ENCODE measurements around the gene FOXA1.

The FOXA1 gene

DNA sequence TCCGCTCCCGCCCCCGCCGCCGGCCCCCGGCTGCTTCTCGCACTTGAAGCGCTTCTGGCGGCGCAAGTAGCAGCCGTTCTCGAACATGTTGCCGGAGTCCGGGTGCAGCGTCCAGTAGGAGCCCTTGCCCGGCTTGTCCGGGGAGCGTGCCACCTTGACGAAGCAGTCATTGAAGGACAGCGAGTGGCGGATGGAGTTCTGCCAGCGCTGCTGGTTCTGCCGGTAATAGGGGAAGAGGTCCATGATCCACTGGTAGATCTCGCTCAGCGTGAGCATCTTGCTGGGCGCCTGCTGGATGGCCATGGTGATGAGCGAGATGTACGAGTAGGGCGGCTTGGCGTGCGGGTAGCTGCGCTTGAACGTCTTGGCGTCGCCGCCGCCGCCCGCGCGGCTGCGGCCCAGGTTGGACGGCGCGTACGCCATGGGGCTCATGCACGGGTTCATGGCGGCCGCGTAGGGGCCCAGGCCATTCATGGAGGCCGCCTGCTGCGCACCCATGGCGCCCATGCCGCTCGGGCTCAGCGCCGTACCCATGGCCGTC, 3.0 kb downstream of the FOXA1 start:
- in situ Hi-C loops (cut with HindIII; ENCODE audit: low pct_unique_long_range_greater_than_20kb, low sequenced_read_pairs) = no loop called here
- TF ChIP-seq JUND (IDR thresholded peaks at IDR 0.05; ENCODE audit: low read depth) = peak; percentile 31; the same call in 1 of the 2 replicates
- peak in 1 of 2 experiments; percentile 89 for DNase-seq (ENCODE audit: low read depth in 1 of 2, low spot score in 1 of 2)

DNA sequence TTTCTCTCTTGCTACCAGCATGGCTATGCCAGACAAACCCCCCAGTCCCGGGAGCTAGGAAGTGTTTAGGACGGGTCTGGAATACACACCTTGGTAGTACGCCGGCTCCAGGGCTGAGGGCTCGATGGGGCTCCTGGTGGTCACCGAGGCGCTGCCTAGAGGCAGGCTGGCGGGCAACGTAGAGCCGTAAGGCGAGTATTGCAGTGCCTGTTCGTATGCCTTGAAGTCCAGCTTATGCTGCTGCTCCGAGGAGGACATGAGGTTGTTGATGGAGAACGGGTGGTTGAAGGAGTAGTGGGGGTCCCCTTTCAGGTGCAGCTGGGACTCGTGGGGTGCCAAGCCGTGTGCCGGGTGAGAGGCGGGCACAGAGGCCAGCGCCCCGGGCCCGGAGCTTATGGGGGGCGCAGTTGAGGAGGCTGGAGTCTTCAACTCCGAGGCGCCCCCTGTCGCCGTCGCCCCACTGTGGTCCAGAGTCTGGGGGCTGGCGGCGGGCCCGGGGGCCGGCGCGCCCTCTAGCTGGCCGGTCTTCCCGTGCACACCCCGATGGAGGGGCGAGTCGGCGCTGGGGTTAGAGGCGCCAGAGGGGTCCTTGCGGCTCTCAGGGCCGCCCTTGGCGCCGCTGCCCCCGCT, 3.6 kb downstream of the FOXA1 start:
- no peak for TF ChIP-seq JUND (IDR thresholded peaks at IDR 0.05; ENCODE audit: low read depth)
- DNase-seq (ENCODE audit: low read depth in 1 of 2, low spot score in 1 of 2) = peak in 1 of 2 experiments; percentile 87
- in situ Hi-C loops (cut with HindIII; ENCODE audit: low pct_unique_long_range_greater_than_20kb, low sequenced_read_pairs) = no loop called here

DNA sequence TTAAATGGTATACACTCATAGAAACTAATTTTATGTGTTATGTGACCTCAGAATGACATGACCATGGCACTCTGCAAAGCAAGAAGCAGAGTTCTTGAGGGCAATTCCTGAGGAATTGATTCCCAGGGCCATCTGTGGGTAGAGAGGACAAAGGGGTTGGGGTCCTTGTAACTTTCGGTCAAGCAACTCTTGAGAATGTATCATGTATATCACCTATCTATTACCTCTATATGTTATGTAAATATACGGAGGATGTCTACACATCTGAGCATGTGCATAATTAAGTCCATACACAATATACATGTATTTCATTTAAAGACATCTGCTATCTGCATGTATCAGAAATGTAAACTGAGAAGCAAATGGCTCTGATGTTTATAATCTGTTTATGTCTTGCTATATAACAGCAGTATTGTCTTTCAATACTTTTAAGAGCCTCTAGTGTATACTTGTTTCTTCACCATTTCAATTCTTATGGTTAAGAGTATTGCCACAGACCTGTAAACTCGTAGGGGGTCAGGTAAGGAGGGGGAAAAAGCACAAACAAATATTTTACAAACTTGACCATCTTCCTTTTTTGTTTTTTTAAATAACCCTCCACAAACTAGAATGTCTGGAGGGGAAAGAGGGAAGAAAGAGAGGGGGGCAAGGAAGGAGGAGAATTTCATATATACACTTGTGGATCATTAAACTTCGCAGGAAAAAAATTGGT, 4.5 kb downstream of the FOXA1 start:
- TF ChIP-seq JUND (IDR thresholded peaks at IDR 0.05; ENCODE audit: low read depth) = no peak
- in situ Hi-C loops (cut with HindIII; ENCODE audit: low pct_unique_long_range_greater_than_20kb, low sequenced_read_pairs) = no loop called here

DNA sequence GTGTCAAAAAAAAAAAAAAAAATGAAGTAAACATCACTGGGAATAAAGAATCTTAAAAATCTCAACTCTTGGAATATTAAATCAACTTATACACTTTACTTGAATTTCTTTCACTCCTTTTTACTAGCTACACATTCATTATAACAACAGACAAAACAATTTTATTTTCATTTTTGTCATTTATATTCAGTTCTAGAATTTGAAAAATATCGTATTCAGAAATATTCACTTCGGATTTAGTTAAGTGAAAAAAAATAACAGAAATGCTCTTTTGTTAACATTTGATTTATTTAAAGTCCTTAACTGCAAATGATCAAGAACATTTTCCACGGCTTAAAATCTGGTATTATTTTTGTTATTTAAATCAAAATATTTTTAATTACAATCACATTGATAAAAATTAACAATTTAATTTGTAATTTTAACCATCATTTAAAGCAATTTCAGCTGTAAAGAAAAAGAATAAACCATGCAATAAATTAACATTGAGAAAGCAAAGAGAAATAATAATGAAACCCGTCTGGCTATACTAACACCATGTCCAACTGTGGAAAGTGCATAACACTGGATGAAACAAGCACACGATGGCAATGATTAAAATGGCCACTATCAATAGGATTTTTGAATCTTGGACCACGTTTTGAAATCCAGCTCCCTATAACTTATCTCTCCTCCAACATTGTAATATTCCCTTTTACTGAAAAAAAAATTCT, 5.2 kb downstream of the FOXA1 start:
- in situ Hi-C loops (cut with HindIII; ENCODE audit: low pct_unique_long_range_greater_than_20kb, low sequenced_read_pairs) = no loop called here
- peak; percentile 1; the same call in 1 of the 2 replicates for TF ChIP-seq JUND (IDR thresholded peaks at IDR 0.05; ENCODE audit: low read depth)
- peak in 1 of 2 experiments; percentile 73 for DNase-seq (ENCODE audit: low read depth in 1 of 2, low spot score in 1 of 2)

More for the DNA sequence above, 4.5 kb downstream of the FOXA1 start:
- DNase-seq (ENCODE audit: low read depth in 1 of 2, low spot score in 1 of 2) = peak in 1 of 2 experiments; percentile 74

DNA sequence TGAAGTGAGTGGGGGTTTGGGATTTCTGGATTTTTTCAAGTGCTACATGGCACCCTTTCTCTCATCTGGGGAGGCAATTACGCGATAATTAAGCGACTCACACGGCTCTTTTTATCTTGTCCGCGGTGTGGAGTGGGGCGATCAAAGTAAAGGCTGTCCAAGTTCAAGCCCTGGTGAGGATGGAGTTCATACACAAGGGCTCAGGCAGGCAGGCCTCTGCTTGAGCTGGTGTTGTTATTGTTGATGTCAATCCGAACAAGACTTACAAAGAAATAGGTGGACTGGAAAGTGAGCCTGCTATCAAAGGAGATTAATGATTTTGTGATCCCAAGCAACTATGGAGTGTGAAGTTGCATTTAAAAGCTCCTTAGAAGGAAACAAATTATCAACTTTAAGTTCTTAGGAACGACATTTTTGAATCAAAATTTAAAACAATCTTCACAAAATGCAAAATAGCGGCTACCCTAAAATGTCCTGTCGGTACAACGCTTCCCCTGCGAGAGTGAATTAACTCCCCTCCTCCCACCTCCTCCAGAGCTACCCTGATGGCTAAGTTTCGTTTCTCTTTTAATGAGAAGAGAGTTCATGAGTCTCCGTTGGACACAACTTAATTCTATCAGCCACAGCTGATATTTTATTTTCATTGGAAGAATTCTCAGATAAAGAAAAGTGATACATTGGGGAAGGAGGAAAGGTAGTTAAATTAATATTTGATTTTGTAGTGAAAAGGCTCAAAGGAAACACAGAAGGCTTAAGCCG, 5.9 kb downstream of the FOXA1 start:
- in situ Hi-C loops (cut with HindIII; ENCODE audit: low pct_unique_long_range_greater_than_20kb, low sequenced_read_pairs) = no loop called here
- DNase-seq (ENCODE audit: low read depth in 1 of 2, low spot score in 1 of 2) = peak in 1 of 2 experiments; percentile 85
- peak; percentile 18 for TF ChIP-seq JUND (IDR thresholded peaks at IDR 0.05; ENCODE audit: low read depth)

DNA sequence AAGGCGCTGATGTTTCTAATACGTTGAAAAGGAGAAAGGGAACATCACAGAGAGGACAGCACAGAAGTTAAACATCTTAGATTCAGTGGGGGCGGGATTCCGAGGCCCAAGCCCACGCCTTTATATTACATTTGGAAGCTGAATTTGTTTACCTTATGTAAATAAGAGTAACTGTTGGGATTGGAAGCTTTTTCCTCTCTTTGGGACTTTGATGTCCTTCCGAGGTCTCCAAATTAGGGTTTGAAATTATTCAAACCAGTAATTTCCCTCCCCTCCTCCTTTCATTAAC, 6.4 kb downstream of the FOXA1 start:
- in situ Hi-C loops (cut with HindIII; ENCODE audit: low pct_unique_long_range_greater_than_20kb, low sequenced_read_pairs) = no loop called here
- peak; percentile 73; the same call in 1 of the 2 replicates for TF ChIP-seq JUND (IDR thresholded peaks at IDR 0.05; ENCODE audit: low read depth)
- DNase-seq (ENCODE audit: low read depth in 1 of 2, low spot score in 1 of 2) = peak in 1 of 2 experiments; percentile 93

DNA sequence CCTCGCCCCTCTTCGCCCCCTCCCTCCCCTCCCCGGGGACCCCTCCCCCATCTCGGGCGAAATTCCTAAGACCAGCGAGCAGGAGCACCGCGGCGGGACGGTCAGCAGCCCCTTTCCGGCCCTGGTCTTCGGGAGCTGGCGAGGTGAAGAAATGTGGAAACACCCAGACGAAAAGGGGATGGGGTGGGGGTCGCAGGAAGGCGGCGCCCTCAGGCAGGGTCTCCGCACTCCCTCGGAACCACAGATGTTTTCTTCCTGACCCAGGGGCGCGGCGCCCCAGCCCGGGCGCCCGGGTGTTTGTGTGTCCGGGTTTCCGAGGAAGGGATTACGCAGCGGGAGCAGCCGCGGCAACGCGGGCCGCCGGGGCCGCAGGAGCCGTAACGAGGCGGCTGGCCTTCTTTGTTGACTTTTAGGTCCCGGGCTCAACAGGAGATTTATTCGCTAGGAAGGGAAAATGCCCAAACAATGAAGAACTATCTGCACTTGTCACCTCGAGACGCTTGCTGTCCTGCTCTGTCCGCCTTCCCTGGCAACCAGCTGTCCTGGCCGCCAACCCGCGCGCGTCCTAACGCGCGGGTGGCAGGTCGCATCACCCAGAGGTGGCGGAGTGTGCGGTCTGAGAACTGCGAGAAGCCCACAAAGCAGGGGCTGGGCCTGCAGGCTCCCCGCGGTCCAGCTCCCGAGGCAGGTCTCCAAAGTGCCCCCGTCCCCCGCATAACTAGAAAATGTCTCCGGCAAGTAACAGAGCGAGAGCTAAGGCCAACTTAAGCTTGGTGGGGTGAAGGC, 7.0 kb downstream of the FOXA1 start:
- in situ Hi-C loops (cut with HindIII; ENCODE audit: low pct_unique_long_range_greater_than_20kb, low sequenced_read_pairs) = no loop called here
- TF ChIP-seq JUND (IDR thresholded peaks at IDR 0.05; ENCODE audit: low read depth) = no peak
- DNase-seq (ENCODE audit: low read depth in 1 of 2, low spot score in 1 of 2) = peak in 1 of 2 experiments; percentile 87

DNA sequence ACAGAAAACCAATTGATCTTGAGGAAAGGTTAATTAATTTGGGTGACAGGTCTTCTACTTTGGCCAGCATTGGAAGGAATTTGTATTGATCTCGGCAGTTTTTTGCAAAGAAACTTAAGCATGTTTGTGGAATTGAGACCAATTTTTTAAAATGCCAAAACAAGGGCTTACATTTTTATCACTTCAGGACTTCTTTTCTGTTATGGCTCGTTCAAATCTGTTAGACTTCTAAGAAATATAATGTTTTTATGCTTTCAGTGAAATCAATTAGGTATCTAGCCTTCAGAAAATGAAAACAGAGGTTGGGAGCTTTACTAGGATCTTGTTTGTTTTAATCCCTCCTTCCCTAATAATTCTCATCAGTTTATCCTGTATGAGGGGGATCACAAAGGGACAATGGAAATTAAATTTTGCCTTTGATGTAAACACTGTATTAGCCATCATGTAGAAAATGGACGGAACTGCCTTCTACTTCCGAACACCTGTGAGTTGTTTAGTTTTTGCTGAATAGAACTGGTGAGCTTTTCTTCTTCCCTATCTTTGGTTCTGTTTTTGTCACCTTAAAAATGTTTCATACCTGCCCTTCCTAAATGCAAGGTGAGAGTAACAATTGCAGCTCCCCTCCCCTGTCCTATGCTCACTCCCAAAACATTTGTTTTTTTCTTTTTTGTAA, 7.8 kb downstream of the FOXA1 start:
- in situ Hi-C loops (cut with HindIII; ENCODE audit: low pct_unique_long_range_greater_than_20kb, low sequenced_read_pairs) = no loop called here

DNA sequence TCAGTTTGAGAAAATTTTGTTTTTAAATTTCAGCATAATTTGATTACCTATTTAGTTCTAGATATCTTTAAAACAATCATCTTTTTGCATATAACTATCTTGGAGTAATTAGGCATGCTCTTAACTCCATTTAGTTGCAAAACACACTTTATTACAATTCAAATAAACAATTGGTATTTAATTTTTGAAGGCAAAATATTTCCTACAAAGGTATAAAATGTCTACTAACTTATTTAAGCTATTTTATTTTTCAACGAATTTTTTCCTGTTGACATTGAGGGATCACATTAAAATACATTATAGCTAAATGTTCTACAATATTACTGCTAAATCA, 8.3 kb downstream of the FOXA1 start:
- in situ Hi-C loops (cut with HindIII; ENCODE audit: low pct_unique_long_range_greater_than_20kb, low sequenced_read_pairs) = no loop called here
- TF ChIP-seq JUND (IDR thresholded peaks at IDR 0.05; ENCODE audit: low read depth) = no peak
- no peak for DNase-seq (ENCODE audit: low read depth in 1 of 2, low spot score in 1 of 2)

More for the DNA sequence above, 7.8 kb downstream of the FOXA1 start:
- no peak for TF ChIP-seq JUND (IDR thresholded peaks at IDR 0.05; ENCODE audit: low read depth)
- DNase-seq (ENCODE audit: low read depth in 1 of 2, low spot score in 1 of 2) = peak in 1 of 2 experiments; percentile 63

DNA sequence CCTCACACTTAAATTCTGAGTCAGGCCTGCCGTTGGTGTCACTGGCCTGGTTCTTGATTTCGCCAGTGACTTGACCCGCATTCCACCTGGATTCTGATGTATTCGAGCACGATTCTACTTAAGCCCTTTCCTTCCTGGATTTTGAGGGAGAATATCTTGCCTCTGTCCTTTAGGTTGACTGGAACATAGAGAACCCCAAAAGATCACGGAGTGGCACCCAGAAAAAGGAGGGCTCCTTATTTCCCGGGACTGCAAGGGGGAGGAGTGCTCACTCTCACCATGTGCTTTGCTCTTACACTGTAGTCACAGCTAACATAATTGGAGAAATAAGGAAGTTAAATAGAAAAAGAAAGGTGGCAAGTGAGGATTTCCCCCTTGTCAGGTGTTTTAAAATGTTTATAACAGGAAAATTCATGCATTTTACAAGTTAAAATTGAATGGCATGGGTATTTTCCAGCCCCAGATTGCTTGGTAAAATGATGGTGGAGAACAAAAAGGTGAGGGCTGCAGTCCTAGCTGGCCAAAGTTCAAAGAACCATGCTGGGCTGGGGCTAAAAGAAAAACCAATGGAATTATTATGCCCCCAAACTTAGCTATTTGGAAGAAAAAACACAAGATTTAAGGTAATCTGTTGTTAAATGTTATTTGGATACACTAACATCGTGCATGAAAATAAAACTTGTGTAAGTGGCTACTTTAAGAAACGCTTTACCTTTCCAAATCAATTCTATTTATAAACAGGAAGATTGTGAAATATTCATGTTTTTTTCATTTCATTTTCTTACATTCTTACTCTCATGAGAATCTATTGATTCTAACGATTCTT, 8.9 kb downstream of the FOXA1 start:
- DNase-seq (ENCODE audit: low read depth in 1 of 2, low spot score in 1 of 2) = peak in 1 of 2 experiments; percentile 78

More for the DNA sequence above, 8.9 kb downstream of the FOXA1 start:
- in situ Hi-C loops (cut with HindIII; ENCODE audit: low pct_unique_long_range_greater_than_20kb, low sequenced_read_pairs) = no loop called here
- no peak for TF ChIP-seq JUND (IDR thresholded peaks at IDR 0.05; ENCODE audit: low read depth)

Data from T47D (cell line).